ENCODE data around the gene TOLLIP.
A peak's percentile ranks its signal among the peaks of the same experiment; 100 is the strongest.

GRCh38 chr11:1309498-1310317 lies at the start of gene TOLLIP:
- TF ChIP-seq CTCF (IDR thresholded peaks at IDR 0.05 in 8 of 11, conservative IDR thresholded peaks at IDR 0.05 in 3 of 11) = peak in 6 of 11 experiments; percentile 20 to 39 (median 29)
- peak; percentile 94 to 96 (median 95) for TF ChIP-seq POLR2AphosphoS5 (IDR thresholded peaks at IDR 0.05)
